Measurements from ENCODE around the gene SEPSECS. TPM values are rescaled to one million over a fixed set of nuclear protein-coding genes. Genes with fewer than 3 reads are reported as not detected.

The SEPSECS gene
- total and polyA plus RNA-seq, 2 of the 13 experiments (the other 11 are each of a cell fraction or from before 2014, with no cell fraction given) = 9.4 to 14.3 TPM

- 56% methylated on average over 3 of the region's 3 CpGs for WGBS (ENCODE audit: low lambda C conversion rate)
- no peaks in the 10 kb centered on the region for H3K36me3 ChIP-seq (replicated peaks in 1 of 2; ENCODE audit: control insufficient read depth in 1 of 2, insufficient read depth in 2 of 2, low read length in 2 of 2)
- DNase-seq (ENCODE audit: low spot score) = no peak
- no peak overlapping the region for H3K9ac ChIP-seq (ENCODE audit: insufficient read depth, low read depth, low read length)
- H2AFZ ChIP-seq (ENCODE audit: low read length) = no peak overlapping the region
- peaks cover 8% of the 10 kb centered on the region for H3K4me1 ChIP-seq (ENCODE audit: insufficient read depth, low read length)
- no peaks in the 10 kb centered on the region for H4K20me1 ChIP-seq (ENCODE audit: insufficient read depth, low read length)
- no peak for FAIRE-seq
- no TSS peak for BruUV-seq (replicated peaks)
- CTCF ChIA-PET (ENCODE audit: low intra/inter-chr PET ratio, low total read pairs) = no interaction called here
- no peaks in the 10 kb centered on the region for H3K79me2 ChIP-seq (ENCODE audit: insufficient read depth, low read length)
- H3K27me3 ChIP-seq (ENCODE audit: control insufficient read depth in 1 of 2, insufficient read depth in 2 of 2, low read length in 2 of 2) = no peaks in the 10 kb centered on the region
- ATAC-seq = no peak
- H3K27ac ChIP-seq (ENCODE audit: extremely low read length, insufficient read depth, low read length) = no peak overlapping the region
- H3K4me2 ChIP-seq (ENCODE audit: low read depth, low read length) = no peak overlapping the region
- POLR2A ChIA-PET = no interaction called here
- H3K4me3 ChIP-seq (replicated peaks in 1 of 3; ENCODE audit: insufficient read depth in 1 of 3, low read depth in 2 of 3, low read length in 3 of 3) = no peak overlapping the region
- H3K9me3 ChIP-seq (ENCODE audit: low read length) = no peaks in the 10 kb centered on the region
- intact Hi-C loops (cut with micrococcal nuclease; ENCODE audit: unreplicated experiment) = no loop called here
- no peak for TF ChIP-seq ZNF382 (CRISPR knock-in tag; IDR thresholded peaks at IDR 0.05; ENCODE audit: borderline replicate concordance)
- no peak for TF ChIP-seq SNAPC2 (CRISPR knock-in tag; IDR thresholded peaks at IDR 0.05)
- no peak for TF ChIP-seq ZNF121 (CRISPR knock-in tag; IDR thresholded peaks at IDR 0.05)
- in situ Hi-C loops (cut with HindIII; ENCODE audit: extremely low pct_ligation_motif_present, low pct_unique_long_range_greater_than_20kb) = no loop called here
Observed at GRCh38 chr4:25112995-25113380, 47.3 kb downstream of the SEPSECS start.

GRCh38 chr4:25112366-25112994 lies 47.8 kb downstream of the SEPSECS start:
- H3K4me3 ChIP-seq (replicated peaks in 1 of 3; ENCODE audit: insufficient read depth in 1 of 3, low read depth in 2 of 3, low read length in 3 of 3) = no peak overlapping the region
- intact Hi-C loops (cut with micrococcal nuclease; ENCODE audit: unreplicated experiment) = no loop called here
- H3K4me1 ChIP-seq (ENCODE audit: insufficient read depth, low read length) = peaks cover 13% of the 10 kb centered on the region
- no TSS peak for BruUV-seq (replicated peaks)
- no peak overlapping the region for H2AFZ ChIP-seq (ENCODE audit: low read length)
- no peaks in the 10 kb centered on the region for H3K27me3 ChIP-seq (ENCODE audit: control insufficient read depth in 1 of 2, insufficient read depth in 2 of 2, low read length in 2 of 2)
- FAIRE-seq (no peak), ATAC-seq (no peak), DNase-seq (ENCODE audit: low spot score) (no peak)
- no peaks in the 10 kb centered on the region for H4K20me1 ChIP-seq (ENCODE audit: insufficient read depth, low read length)
- ChIA-PET CTCF (ENCODE audit: low intra/inter-chr PET ratio, low total read pairs) (no interaction called here), POLR2A (no interaction called here)
- in situ Hi-C loops (cut with HindIII; ENCODE audit: extremely low pct_ligation_motif_present, low pct_unique_long_range_greater_than_20kb) = no loop called here
- WGBS (ENCODE audit: low lambda C conversion rate) = 68% methylated on average over 11 of the region's 11 CpGs
- no peaks in the 10 kb centered on the region for H3K36me3 ChIP-seq (replicated peaks in 1 of 2; ENCODE audit: control insufficient read depth in 1 of 2, insufficient read depth in 2 of 2, low read length in 2 of 2)
- H3K27ac ChIP-seq (ENCODE audit: extremely low read length, insufficient read depth, low read length) = no peak overlapping the region
- H3K79me2 ChIP-seq (ENCODE audit: insufficient read depth, low read length) = no peaks in the 10 kb centered on the region
- H3K4me2 ChIP-seq (ENCODE audit: low read depth, low read length) = no peak overlapping the region
- H3K9ac ChIP-seq (ENCODE audit: insufficient read depth, low read depth, low read length) = no peak overlapping the region
- no peaks in the 10 kb centered on the region for H3K9me3 ChIP-seq (ENCODE audit: low read length)
- TF ChIP-seq ZNF317 (CRISPR knock-in tag; IDR thresholded peaks at IDR 0.05) (no peak), ZSCAN30 (CRISPR knock-in tag; IDR thresholded peaks at IDR 0.05) (no peak), HMG20A (CRISPR knock-in tag; IDR thresholded peaks at IDR 0.05; ENCODE audit: borderline replicate concordance) (no peak), NFATC3 (CRISPR knock-in tag; IDR thresholded peaks at IDR 0.05) (no peak), BCL3 (CRISPR knock-in tag; IDR thresholded peaks at IDR 0.05) (no peak), ZXDC (CRISPR knock-in tag; IDR thresholded peaks at IDR 0.05) (no peak), ASH2L (IDR thresholded peaks at IDR 0.05; ENCODE audit: insufficient read length, low read depth, low read length) (no peak), POLR2AphosphoS2 (IDR thresholded peaks at IDR 0.05; ENCODE audit: low read depth, low read length) (no peak), RELA (CRISPR knock-in tag; IDR thresholded peaks at IDR 0.05) (no peak), IRF1 (CRISPR knock-in tag; IDR thresholded peaks at IDR 0.05; ENCODE audit: low read depth) (no peak), ZNF460 (CRISPR knock-in tag; IDR thresholded peaks at IDR 0.05; ENCODE audit: borderline replicate concordance) (no peak), ISL2 (CRISPR knock-in tag; IDR thresholded peaks at IDR 0.05) (no peak)
